H1 (cell line): ENCODE results near the gene ZFP14. TPM values are rescaled to one million over a fixed set of nuclear protein-coding genes. Genes with fewer than 3 reads are reported as not detected.

ENCODE experiments used
- BCL11A ChIP-seq, 2 experiments: IDR thresholded peaks; one replicate each; pipeline ENCODE4 v1.6.1; 2011; ENCODE audit warnings: low read depth in 2 of 2, low read length in 2 of 2, mild to moderate bottlenecking in 2 of 2
- polyA plus RNA-seq, 7 experiments: library from polyadenylated mRNA; depleted of rRNA in 3 of 7; stranded (reverse) in 5 of 7; unstranded in 2 of 7; fragments of >200 nt in 5 of 7; fragments of 200-250 nt in 2 of 7; gene quantifications; 1 replicate in 5 of 7; 2 replicates in 1 of 7; 4 replicates in 1 of 7; pipeline versions ENCODE4 v1.2.1 to v1.2.3, GENCODE V29; 2011 to 2013; ENCODE audit warnings: missing spikeins in 2 of 7, mixed read lengths in 2 of 7
- total RNA-seq: library from RNA; stranded (reverse); fragmentation: NEBNext Ultra II Directional; extraction: Animal tissue kit (Norgen Biotek cat#: 25700); gene quantifications from 2 replicates; pipeline ENCODE4 v1.2.1, GENCODE V29; 2021
- TF ChIP-seq, protein P1 (sequence below), 3 experiments: IDR thresholded peaks; 1 replicate in 2 of 3; 2 replicates in 1 of 3; pipeline versions ENCODE4 v1.5.1 to v1.6.1; 2011; ENCODE audit warnings: low read length in 3 of 3, mild to moderate bottlenecking in 3 of 3, inconsistent platforms in 2 of 3, low read depth in 1 of 3, moderate library complexity in 1 of 3; ENCODE audit not compliant: insufficient read depth in 1 of 3; ENCODE audit errors: control extremely low read depth in 1 of 3

The ZFP14 gene
- total and polyA plus RNA-seq, 2 of the 8 experiments (the other 6 are each of a cell fraction or from before 2014, with no cell fraction given): 1.7 to 8.2 TPM

DNA sequence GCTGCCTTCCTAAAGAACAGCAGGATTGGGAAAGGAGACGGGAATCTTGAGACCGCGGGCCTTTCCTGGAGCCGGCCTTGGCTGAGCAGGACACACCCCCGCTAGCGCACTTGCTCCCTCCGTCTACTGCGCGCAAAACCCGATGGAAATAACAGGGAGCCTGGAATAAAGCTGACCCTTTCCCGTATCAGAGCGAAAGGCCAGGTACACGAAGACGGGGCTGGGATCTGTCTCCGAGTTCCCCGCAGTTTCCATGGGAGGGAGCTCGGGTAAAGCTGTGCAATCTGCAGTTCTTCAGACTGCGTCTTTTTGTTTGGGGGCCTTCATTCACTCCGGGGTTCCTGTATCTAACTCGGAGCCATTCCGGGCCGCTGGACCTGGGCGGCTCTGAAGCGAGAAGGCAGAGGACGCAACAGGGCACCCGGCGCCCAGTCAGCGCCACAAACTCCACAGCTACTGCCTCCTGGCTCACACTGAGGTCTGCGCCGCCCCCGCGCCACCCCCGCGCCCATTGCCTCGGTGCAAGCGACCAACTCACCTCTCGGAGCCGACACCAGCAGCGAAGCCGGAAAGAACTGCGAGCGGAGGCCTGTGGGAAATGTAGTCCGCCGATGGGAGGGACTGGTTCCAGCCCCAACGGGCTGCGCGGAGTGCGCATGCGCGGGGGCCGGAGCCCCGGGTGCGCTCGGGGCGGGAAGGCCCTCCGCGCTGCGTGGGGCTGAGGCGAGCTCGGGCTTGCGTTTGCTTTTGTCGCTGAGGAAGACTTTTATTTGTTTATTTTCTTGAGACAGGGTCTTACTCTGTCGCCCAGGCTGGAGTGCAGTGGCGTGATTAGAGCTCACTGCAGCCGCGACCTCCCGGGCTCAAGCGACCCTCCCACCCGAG, at the start of gene ZFP14 (continued):
- TF ChIP-seq, protein P1, sequence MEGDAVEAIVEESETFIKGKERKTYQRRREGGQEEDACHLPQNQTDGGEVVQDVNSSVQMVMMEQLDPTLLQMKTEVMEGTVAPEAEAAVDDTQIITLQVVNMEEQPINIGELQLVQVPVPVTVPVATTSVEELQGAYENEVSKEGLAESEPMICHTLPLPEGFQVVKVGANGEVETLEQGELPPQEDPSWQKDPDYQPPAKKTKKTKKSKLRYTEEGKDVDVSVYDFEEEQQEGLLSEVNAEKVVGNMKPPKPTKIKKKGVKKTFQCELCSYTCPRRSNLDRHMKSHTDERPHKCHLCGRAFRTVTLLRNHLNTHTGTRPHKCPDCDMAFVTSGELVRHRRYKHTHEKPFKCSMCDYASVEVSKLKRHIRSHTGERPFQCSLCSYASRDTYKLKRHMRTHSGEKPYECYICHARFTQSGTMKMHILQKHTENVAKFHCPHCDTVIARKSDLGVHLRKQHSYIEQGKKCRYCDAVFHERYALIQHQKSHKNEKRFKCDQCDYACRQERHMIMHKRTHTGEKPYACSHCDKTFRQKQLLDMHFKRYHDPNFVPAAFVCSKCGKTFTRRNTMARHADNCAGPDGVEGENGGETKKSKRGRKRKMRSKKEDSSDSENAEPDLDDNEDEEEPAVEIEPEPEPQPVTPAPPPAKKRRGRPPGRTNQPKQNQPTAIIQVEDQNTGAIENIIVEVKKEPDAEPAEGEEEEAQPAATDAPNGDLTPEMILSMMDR (IDR thresholded peaks at IDR 0.05; ENCODE audit: control extremely low read depth in 1 of 3, insufficient read depth in 1 of 3, low read depth in 1 of 3, low read length in 3 of 3): peak in 2 of 3 experiments; percentile 7 to 15; a peak in 2 of 4 replicates
- TF ChIP-seq BCL11A (IDR thresholded peaks at IDR 0.05; ENCODE audit: low read depth in 2 of 2, low read length in 2 of 2): no peak
- TF ChIP-seq, all 59 proteins: peak for 19
